Activated T-cell treated with anti-CD3 and anti-CD28 coated beads, Interleukin-2, amount 50 U/mL, for 48 hours (primary cell): ENCODE results near the gene FNDC11.
A peak's percentile ranks its signal among the peaks of the same experiment; 100 is the strongest.

Experiments
- DNase-seq, 2 experiments: peaks; one replicate each; pipeline ENCODE4 v3.0.0-alpha.2; 2020

The FNDC11 gene

DNA sequence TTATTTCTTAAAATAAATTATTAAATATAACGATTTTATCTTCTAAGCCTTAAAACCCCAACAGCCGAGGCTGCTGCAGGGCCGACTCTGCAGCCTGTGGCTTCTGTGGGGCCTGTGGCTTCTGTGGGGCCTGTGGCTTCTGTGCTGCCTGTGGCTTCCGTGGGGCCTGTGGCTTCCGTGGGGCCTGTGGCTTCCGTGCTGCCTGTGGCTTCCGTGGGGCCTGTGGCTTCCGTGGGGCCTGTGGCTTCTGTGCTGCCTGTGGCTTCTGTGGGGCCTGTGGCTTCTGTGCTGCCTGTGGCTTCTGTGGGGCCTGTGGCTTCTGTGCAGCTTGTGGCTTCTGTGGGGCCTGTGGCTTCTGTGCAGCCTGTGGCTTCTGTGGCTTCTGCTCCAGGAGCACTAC lies 47.7 kb downstream of the FNDC11 start:
- peak in 1 of 2 experiments; percentile 28 for DNase-seq

DNA sequence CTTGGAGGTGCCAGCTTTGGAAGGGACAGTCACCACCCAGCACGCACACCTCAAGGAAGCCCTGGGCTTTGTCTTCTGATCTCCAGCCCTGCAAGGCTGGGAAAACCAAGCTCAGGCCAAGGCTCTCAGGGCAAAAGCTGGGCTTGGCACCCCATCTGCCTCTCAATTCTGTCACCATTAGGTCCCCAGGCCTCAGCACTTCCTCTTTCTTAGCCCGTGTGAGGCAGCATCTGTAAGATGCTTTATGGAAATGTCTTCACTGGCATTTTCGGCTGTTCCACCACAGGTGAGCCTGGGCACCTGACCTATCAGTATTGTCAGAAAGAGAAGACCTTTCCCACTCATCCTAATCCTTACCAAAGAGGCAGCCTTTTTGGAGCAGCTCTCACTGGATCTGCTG lies 48.4 kb downstream of the FNDC11 start:
- no peak for DNase-seq
